Activated CD4-positive, alpha-beta T cell treated with anti-CD3 and anti-CD28 coated beads, Interleukin-2, amount 50 U/mL, for 48 hours (primary cell): Measurements from ENCODE around the gene STARD13.
"Not testable (repeated sequence)": the region's sequence is repeated elsewhere in the genome, so short reads cannot be mapped to it uniquely, and the experiment has no call there.

Source experiments
- DNase-seq, 2 experiments: peaks; one replicate each; pipeline ENCODE4 v3.0.0-alpha.2; 2020

The STARD13 gene

GRCh38 chr13:33251131-33251661 is 34.4 kb downstream of the STARD13 start:
- DNase-seq, result no peak

GRCh38 chr13:33250609-33251008 is 34.9 kb downstream of the STARD13 start:
- no peak for DNase-seq

GRCh38 chr13:33249894-33250293 is 35.7 kb downstream of the STARD13 start:
- no peak for DNase-seq

GRCh38 chr13:33249066-33249465 is 36.5 kb downstream of the STARD13 start:
- DNase-seq, result no peak

GRCh38 chr13:33245505-33246158 is 39.9 kb downstream of the STARD13 start:
- DNase-seq, result no peak

- DNase-seq, result no peak
Measured at GRCh38 chr13:33244907-33245287, 40.7 kb downstream of the STARD13 start.

GRCh38 chr13:33244210-33244906 is 41.2 kb downstream of the STARD13 start:
- DNase-seq, result no peak

GRCh38 chr13:33242984-33243617 is 42.5 kb downstream of the STARD13 start:
- DNase-seq, result no peak

GRCh38 chr13:33242372-33242771 is 43.2 kb downstream of the STARD13 start:
- not testable (repeated sequence) for DNase-seq

- DNase-seq, result no peak
Measured at GRCh38 chr13:33236021-33236420, 49.5 kb downstream of the STARD13 start.

GRCh38 chr13:33235564-33235963 is 50.0 kb downstream of the STARD13 start:
- DNase-seq, result no peak

GRCh38 chr13:33235078-33235477 is 50.5 kb downstream of the STARD13 start:
- DNase-seq, result no peak

- DNase-seq, result no peak
Measured at GRCh38 chr13:33233547-33233946, 52.0 kb downstream of the STARD13 start.

GRCh38 chr13:33232883-33233282 is 52.7 kb downstream of the STARD13 start:
- no peak for DNase-seq

GRCh38 chr13:33231339-33231738 is 54.2 kb downstream of the STARD13 start:
- DNase-seq, result no peak

GRCh38 chr13:33230178-33230881 is 55.2 kb downstream of the STARD13 start:
- no peak for DNase-seq

- DNase-seq, result no peak
Measured at GRCh38 chr13:33229446-33230177, 55.9 kb downstream of the STARD13 start.

GRCh38 chr13:33228648-33229445 is 56.7 kb downstream of the STARD13 start:
- DNase-seq, result no peak

GRCh38 chr13:33227927-33228647 is 57.5 kb downstream of the STARD13 start:
- no peak for DNase-seq

- no peak for DNase-seq
Measured at GRCh38 chr13:33224686-33225085, 60.9 kb downstream of the STARD13 start.

- no peak for DNase-seq
Measured at GRCh38 chr13:33224191-33224590, 61.4 kb downstream of the STARD13 start.
